Measurements from ENCODE around the gene CACNA1F.

DNA sequence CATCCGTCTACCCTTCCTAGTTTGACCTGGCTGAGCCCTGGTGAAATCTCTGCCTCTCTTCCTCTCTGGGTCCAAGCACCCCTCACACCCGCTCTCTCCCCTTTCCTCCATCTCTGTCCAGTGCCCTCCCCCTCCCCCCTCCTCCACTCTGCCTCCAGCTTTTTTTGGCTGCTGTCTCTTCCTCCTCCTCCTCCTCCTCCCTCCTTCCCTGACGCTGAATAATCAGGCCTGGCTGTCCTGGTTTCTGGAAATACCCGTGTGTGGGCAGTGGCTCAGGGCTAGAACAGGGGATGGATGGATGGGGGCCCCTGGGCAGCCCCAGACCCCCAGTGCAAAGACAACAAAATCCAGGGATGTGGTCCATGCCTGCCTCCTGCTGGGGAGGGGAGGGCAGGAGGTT is 28.4 kb downstream of the CACNA1F start:
- TF ChIP-seq CTCF (IDR thresholded peaks at IDR 0.05) (no peak), POLR2AphosphoS5 (IDR thresholded peaks at IDR 0.05) (no peak), POLR2A (IDR thresholded peaks at IDR 0.05) (no peak)

Measured in suprapubic skin (tissue), 4 donors.